Keratinocyte (primary cell): ENCODE measurements around the gene CUBN. TPM values are rescaled to one million over a fixed set of nuclear protein-coding genes. Genes with fewer than 3 reads are reported as not detected.

Source experiments
- DNase-seq: peaks from one replicate; pipeline ENCODE4 v3.0.0-alpha.2; 2011; ENCODE audit warnings: low read depth, missing footprints, low spot score
- FAIRE-seq: peaks from 2 replicates; lab custom pipeline; 2011; peaks lifted over from hg19 to GRCh38; lab: Jason Lieb, UNC
- H2AFZ ChIP-seq: 2 replicates; pipeline ENCODE4 v1.6.0; 2012; ENCODE audit warnings: low read length, control low read depth, inconsistent platforms; ENCODE audit not compliant: control insufficient read depth
- H3K27ac ChIP-seq: 2 replicates; pipeline ENCODE4 v1.5.1; 2011; ENCODE audit warnings: low read length; ENCODE audit not compliant: control insufficient read depth, insufficient read depth
- H3K27me3 ChIP-seq: 3 replicates; pipeline ENCODE4 v1.6.0; 2011; ENCODE audit warnings: low read length; ENCODE audit not compliant: control insufficient read depth, insufficient read depth; ENCODE audit errors: extremely low read depth
- H3K36me3 ChIP-seq, 2 experiments: 2 replicates in 1 of 2; 3 replicates in 1 of 2; pipeline ENCODE4 v1.5.1; 2011; ENCODE audit warnings: low read length in 2 of 2, mild to moderate bottlenecking in 1 of 2; ENCODE audit not compliant: control insufficient read depth in 2 of 2, insufficient read depth in 2 of 2; ENCODE audit errors: extremely low read depth in 1 of 2
- H3K4me1 ChIP-seq: 3 replicates; pipeline ENCODE4 v1.5.1; 2011; ENCODE audit warnings: low read length; ENCODE audit not compliant: control insufficient read depth, insufficient read depth; ENCODE audit errors: extremely low read depth
- H3K4me2 ChIP-seq: 3 replicates; pipeline ENCODE4 v1.6.0; 2011; ENCODE audit warnings: low read depth, low read length; ENCODE audit not compliant: control insufficient read depth, insufficient read depth; ENCODE audit errors: extremely low read depth
- H3K4me3 ChIP-seq, 3 experiments: fragments of 200-600 bp in 1 of 3; sonication (generic) in 1 of 3; 2 replicates in 2 of 3; 3 replicates in 1 of 3; pipeline ENCODE4 v1.5.1; 2011 to 2016; ENCODE audit warnings: low read length in 3 of 3, mild to moderate bottlenecking in 3 of 3, control low read depth in 2 of 3, inconsistent platforms in 1 of 3, low read depth in 1 of 3, mixed read lengths in 1 of 3, mixed run types in 1 of 3, moderate library complexity in 1 of 3; ENCODE audit not compliant: control insufficient read depth in 2 of 3, insufficient read depth in 2 of 3; ENCODE audit errors: extremely low read depth in 1 of 3
- H3K79me2 ChIP-seq: 2 replicates; pipeline ENCODE4 v1.6.0; 2012; ENCODE audit warnings: low read length; ENCODE audit not compliant: control insufficient read depth, insufficient read depth
- H3K9ac ChIP-seq: 3 replicates; pipeline ENCODE4 v1.6.0; 2011; ENCODE audit warnings: low read length; ENCODE audit not compliant: control insufficient read depth, insufficient read depth; ENCODE audit errors: extremely low read depth
- H3K9me1 ChIP-seq: 3 replicates; pipeline ENCODE4 v1.6.0; 2011; ENCODE audit warnings: low read length; ENCODE audit not compliant: control insufficient read depth, insufficient read depth; ENCODE audit errors: extremely low read depth
- H3K9me3 ChIP-seq: 2 replicates; pipeline ENCODE4 v1.5.1; 2012; ENCODE audit warnings: low read depth, low read length; ENCODE audit not compliant: control insufficient read depth
- H4K20me1 ChIP-seq: 3 replicates; pipeline ENCODE4 v1.6.0; 2011; ENCODE audit warnings: low read length; ENCODE audit not compliant: control insufficient read depth, insufficient read depth; ENCODE audit errors: extremely low read depth
- CTCF ChIP-seq, 3 experiments: IDR thresholded peaks in 1 of 3; conservative IDR thresholded peaks in 1 of 3; optimal IDR thresholded peaks in 1 of 3; 2 replicates in 2 of 3; 3 replicates in 1 of 3; pipeline versions ENCODE3 to v1.5.1; 2011; ENCODE audit warnings: low read length in 3 of 3, mild to moderate bottlenecking in 3 of 3, moderate library complexity in 2 of 3, control low read depth in 1 of 3, inconsistent platforms in 1 of 3; ENCODE audit not compliant: insufficient read depth in 2 of 3; ENCODE audit errors: extremely low read depth in 1 of 3
- EZH2 ChIP-seq: IDR thresholded peaks from one replicate; pipeline ENCODE4 v1.6.1; 2012; ENCODE audit warnings: inconsistent platforms, mild to moderate bottlenecking, low read length, moderate library complexity
- dilution Hi-C: fragments of 300-500 bp; cut with MboI; formaldehyde crosslinking; loops from one replicate; pipeline ENCODE4 v1.7.0; 2020; ENCODE audit warnings: low sequenced_read_pairs; ENCODE audit not compliant: extremely low pct_ligation_motif_present
- polyA plus RNA-seq, 5 experiments: library from polyadenylated mRNA; depleted of rRNA in 3 of 5; stranded (reverse) in 3 of 5; stranded (forward) in 1 of 5; unstranded in 1 of 5; fragments of >200 nt; gene quantifications; 1 replicate in 1 of 5; 2 replicates in 3 of 5; 3 replicates in 1 of 5; pipeline versions ENCODE4 v1.2.1 to v1.2.3, GENCODE V29; 2011 to 2012; ENCODE audit warnings: missing spikeins in 2 of 5, low read depth in 1 of 5, low replicate concordance in 1 of 5

CUBN gene
- polyA plus RNA-seq, 1 donor (not counting 4 experiments of a cell fraction or from before 2014, with no cell fraction given) = 0.07 TPM

GRCh38 chr10:17024461-17024860 lies 105.2 kb downstream of the CUBN start:
- Histone ChIP-seq H4K20me1 (no peaks in the 10 kb centered on the region), H3K9ac (no peak overlapping the region), H3K27ac (peak overlapping the region; percentile 68), H3K9me3 (no peaks in the 10 kb centered on the region), H3K27me3 (no peaks in the 10 kb centered on the region), H3K79me2 (no peaks in the 10 kb centered on the region), H3K36me3 (no peaks in the 10 kb centered on the region), H3K4me2 (no peak overlapping the region), H3K4me1 (peaks cover 41% of the 10 kb centered on the region), H3K9me1 (no peaks in the 10 kb centered on the region), H2AFZ (no peak overlapping the region), H3K4me3 (no peak overlapping the region)
- dilution Hi-C loops = no loop called here
- no peak for DNase-seq
- no peak for FAIRE-seq
- TF ChIP-seq CTCF (optimal IDR thresholded peaks at IDR 0.05 in 1 of 3, IDR thresholded peaks at IDR 0.05 in 1 of 3, conservative IDR thresholded peaks at IDR 0.05 in 1 of 3; ENCODE audit: extremely low read depth in 1 of 3, insufficient read depth in 2 of 3, low read length in 3 of 3) (no peak), EZH2 (no peak)

GRCh38 chr10:17023386-17024298 lies 106.0 kb downstream of the CUBN start:
- Histone ChIP-seq H3K9me1 (no peaks in the 10 kb centered on the region), H3K9ac (peak overlapping the region; percentile 20), H3K4me1 (peaks cover 34% of the 10 kb centered on the region), H2AFZ (peak overlapping the region; percentile 49), H3K4me3 (no peak overlapping the region), H3K27ac (peak overlapping the region; percentile 68), H3K36me3 (no peaks in the 10 kb centered on the region), H3K79me2 (no peaks in the 10 kb centered on the region), H3K27me3 (no peaks in the 10 kb centered on the region), H3K9me3 (no peaks in the 10 kb centered on the region), H3K4me2 (peak overlapping the region; percentile 25), H4K20me1 (no peaks in the 10 kb centered on the region)
- dilution Hi-C loops = no loop called here
- DNase-seq (peak; percentile 60), FAIRE-seq (peak; percentile 87)
- TF ChIP-seq CTCF (optimal IDR thresholded peaks at IDR 0.05 in 1 of 3, IDR thresholded peaks at IDR 0.05 in 1 of 3, conservative IDR thresholded peaks at IDR 0.05 in 1 of 3; ENCODE audit: extremely low read depth in 1 of 3, insufficient read depth in 2 of 3, low read length in 3 of 3) (no peak), EZH2 (no peak)
